GM21390 (cell line): ENCODE results near the gene LAMA3.
"Not testable (repeated sequence)": the region's sequence is repeated elsewhere in the genome, so short reads cannot be mapped to it uniquely, and the experiment has no call there.

Experiments used
- ATAC-seq: cut with Tn5 transposase; IDR thresholded peaks from one replicate; pipeline ENCODE4 v1.9.1; 2021; ENCODE audit not compliant: unreplicated experiment

Gene LAMA3

GRCh38 chr18:23703057-23703986, 14.1 kb downstream of the LAMA3 start:
- ATAC-seq, result no peak

GRCh38 chr18:23703987-23704384, 14.7 kb downstream of the LAMA3 start:
- no peak for ATAC-seq

- ATAC-seq, result no peak
These were observed 15.6 kb downstream of the LAMA3 start for GRCh38 chr18:23704806-23705205.

GRCh38 chr18:23706971-23707640, 17.9 kb downstream of the LAMA3 start:
- no peak for ATAC-seq

GRCh38 chr18:23710068-23710527, 20.8 kb downstream of the LAMA3 start:
- no peak for ATAC-seq

- no peak for ATAC-seq
These were observed 21.7 kb downstream of the LAMA3 start for GRCh38 chr18:23710946-23711345.

- ATAC-seq, result no peak
These were observed 22.2 kb downstream of the LAMA3 start for GRCh38 chr18:23711426-23711825.

GRCh38 chr18:23712445-23712844, 23.2 kb downstream of the LAMA3 start:
- ATAC-seq, result no peak

- no peak for ATAC-seq
These were observed 25.3 kb downstream of the LAMA3 start for GRCh38 chr18:23714576-23714975.

- not testable (repeated sequence) for ATAC-seq
These were observed 26.8 kb downstream of the LAMA3 start for GRCh38 chr18:23716079-23716478.

GRCh38 chr18:23716516-23716915, 27.3 kb downstream of the LAMA3 start:
- ATAC-seq, result no peak

- no peak for ATAC-seq
These were observed 27.7 kb downstream of the LAMA3 start for GRCh38 chr18:23716966-23717365.

GRCh38 chr18:23718243-23718720, 29.0 kb downstream of the LAMA3 start:
- no peak for ATAC-seq

- no peak for ATAC-seq
These were observed 29.5 kb downstream of the LAMA3 start for GRCh38 chr18:23718731-23719130.

- no peak for ATAC-seq
These were observed 30.5 kb downstream of the LAMA3 start for GRCh38 chr18:23719634-23720201.

GRCh38 chr18:23721696-23722480, 32.6 kb downstream of the LAMA3 start:
- ATAC-seq, result no peak

- ATAC-seq, result no peak
These were observed 33.4 kb downstream of the LAMA3 start for GRCh38 chr18:23722646-23723045.

- ATAC-seq, result no peak
These were observed 33.9 kb downstream of the LAMA3 start for GRCh38 chr18:23723121-23723520.

- ATAC-seq, result no peak
These were observed 35.4 kb downstream of the LAMA3 start for GRCh38 chr18:23724681-23725080.

- ATAC-seq, result no peak
These were observed 36.1 kb downstream of the LAMA3 start for GRCh38 chr18:23725351-23725750.
